ENCODE measurements around the gene TRPM4. TPM values are rescaled to one million over a fixed set of nuclear protein-coding genes. Genes with fewer than 3 reads are reported as not detected.
"Not testable (repeated sequence)": the region's sequence is repeated elsewhere in the genome, so short reads cannot be mapped to it uniquely, and the experiment has no call there.

The TRPM4 gene
- total RNA-seq, 1 experiment from 2014 or later = 30.0 TPM

DNA sequence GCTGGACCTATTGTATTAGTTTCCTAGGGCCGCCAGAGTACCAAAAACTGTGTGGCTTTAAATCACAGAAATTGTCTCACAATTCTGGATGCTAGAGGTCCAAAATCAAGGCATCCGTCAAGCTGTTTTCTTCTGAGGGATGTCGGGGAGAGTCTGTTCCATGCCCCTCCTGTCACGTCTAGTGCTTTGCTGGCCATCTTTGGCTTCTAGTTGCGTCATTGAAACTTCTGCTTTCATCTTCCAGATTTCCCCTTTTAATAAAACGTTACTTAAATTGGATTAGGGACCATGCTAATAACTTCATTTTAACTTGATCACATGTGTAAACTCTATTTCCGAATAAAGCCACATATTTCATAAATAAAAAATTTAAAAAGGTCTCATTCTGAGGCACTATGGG is 47.5 kb downstream of the TRPM4 start:
- ChIA-PET POLR2A (ENCODE audit: unreplicated experiment) (no interaction called here), CTCF (no interaction called here)
- DNase-seq (no peak), ATAC-seq (no peak)
- H3K36me3 ChIP-seq (ENCODE audit: low read depth, low read length) = peaks cover 11% of the 10 kb centered on the region; the same call in 1 of the 2 replicates
- H3F3A ChIP-seq (ENCODE audit: low read length, unreplicated experiment) = peaks cover 5% of the 10 kb centered on the region
- no peak overlapping the region for H2AFZ ChIP-seq (ENCODE audit: low read length)
- no peak overlapping the region for H3K4me3 ChIP-seq (ENCODE audit: low read length)
- no peak overlapping the region for H3K4me2 ChIP-seq (ENCODE audit: low read length)
- no peaks in the 10 kb centered on the region for H3K9me2 ChIP-seq (replicated peaks; ENCODE audit: low read length)
- H4K20me1 ChIP-seq (ENCODE audit: low read length) = no peaks in the 10 kb centered on the region
- no peak overlapping the region for H3K9ac ChIP-seq (ENCODE audit: low read length)
- H3K27ac ChIP-seq (ENCODE audit: low read length) = peak overlapping the region; percentile 83; the same call in 1 of the 2 replicates
- no TSS peak for BruUV-seq (replicated peaks)
- H3K79me2 ChIP-seq (ENCODE audit: low read length) = no peaks in the 10 kb centered on the region
- intact Hi-C loops (cut with micrococcal nuclease) = loop anchor here (5.0 kb wide), 1 partner anchor 108 kb away; no protein-coding TSS in a partner anchor
- no peaks in the 10 kb centered on the region for H3K9me3 ChIP-seq (ENCODE audit: low read length)
- H3K27me3 ChIP-seq (ENCODE audit: low read length) = no peaks in the 10 kb centered on the region
- TF ChIP-seq, protein P1, sequence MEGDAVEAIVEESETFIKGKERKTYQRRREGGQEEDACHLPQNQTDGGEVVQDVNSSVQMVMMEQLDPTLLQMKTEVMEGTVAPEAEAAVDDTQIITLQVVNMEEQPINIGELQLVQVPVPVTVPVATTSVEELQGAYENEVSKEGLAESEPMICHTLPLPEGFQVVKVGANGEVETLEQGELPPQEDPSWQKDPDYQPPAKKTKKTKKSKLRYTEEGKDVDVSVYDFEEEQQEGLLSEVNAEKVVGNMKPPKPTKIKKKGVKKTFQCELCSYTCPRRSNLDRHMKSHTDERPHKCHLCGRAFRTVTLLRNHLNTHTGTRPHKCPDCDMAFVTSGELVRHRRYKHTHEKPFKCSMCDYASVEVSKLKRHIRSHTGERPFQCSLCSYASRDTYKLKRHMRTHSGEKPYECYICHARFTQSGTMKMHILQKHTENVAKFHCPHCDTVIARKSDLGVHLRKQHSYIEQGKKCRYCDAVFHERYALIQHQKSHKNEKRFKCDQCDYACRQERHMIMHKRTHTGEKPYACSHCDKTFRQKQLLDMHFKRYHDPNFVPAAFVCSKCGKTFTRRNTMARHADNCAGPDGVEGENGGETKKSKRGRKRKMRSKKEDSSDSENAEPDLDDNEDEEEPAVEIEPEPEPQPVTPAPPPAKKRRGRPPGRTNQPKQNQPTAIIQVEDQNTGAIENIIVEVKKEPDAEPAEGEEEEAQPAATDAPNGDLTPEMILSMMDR (conservative IDR thresholded peaks at IDR 0.05; ENCODE audit: low read depth, low read length) = no peak
- no peak for TF ChIP-seq EZH2phosphoT487 (IDR thresholded peaks at IDR 0.05; ENCODE audit: borderline replicate concordance, low read length)
- TF ChIP-seq EZH2 (IDR thresholded peaks at IDR 0.05; ENCODE audit: low read length, unreplicated experiment) = no peak
- peaks cover 21% of the 10 kb centered on the region for H3K4me1 ChIP-seq (ENCODE audit: insufficient read depth, low read length)

- H2AFZ ChIP-seq (ENCODE audit: low read length); POLR2A ChIA-PET (ENCODE audit: unreplicated experiment); H3K27me3 ChIP-seq (ENCODE audit: low read length); H3K9ac ChIP-seq (ENCODE audit: low read length); H3K9me2 ChIP-seq (replicated peaks; ENCODE audit: low read length); H3F3A ChIP-seq (ENCODE audit: low read length, unreplicated experiment); H3K36me3 ChIP-seq (ENCODE audit: low read depth, low read length); H3K9me3 ChIP-seq (ENCODE audit: low read length); H3K4me3 ChIP-seq (ENCODE audit: low read length); H3K79me2 ChIP-seq (ENCODE audit: low read length); DNase-seq; ATAC-seq; CTCF ChIA-PET; H3K4me2 ChIP-seq (ENCODE audit: low read length); BruUV-seq (replicated peaks); H3K27ac ChIP-seq (ENCODE audit: low read length); H4K20me1 ChIP-seq (ENCODE audit: low read length): not testable (repeated sequence)
- intact Hi-C loops (cut with micrococcal nuclease) = loop anchor here (5.0 kb wide), 1 partner anchor 112 kb away; no protein-coding TSS in a partner anchor
- H3K4me1 ChIP-seq (ENCODE audit: insufficient read depth, low read length) = peaks cover 14% of the 10 kb centered on the region
Observed at GRCh38 chr19:49209502-49209901, 51.9 kb downstream of the TRPM4 start.

DNA sequence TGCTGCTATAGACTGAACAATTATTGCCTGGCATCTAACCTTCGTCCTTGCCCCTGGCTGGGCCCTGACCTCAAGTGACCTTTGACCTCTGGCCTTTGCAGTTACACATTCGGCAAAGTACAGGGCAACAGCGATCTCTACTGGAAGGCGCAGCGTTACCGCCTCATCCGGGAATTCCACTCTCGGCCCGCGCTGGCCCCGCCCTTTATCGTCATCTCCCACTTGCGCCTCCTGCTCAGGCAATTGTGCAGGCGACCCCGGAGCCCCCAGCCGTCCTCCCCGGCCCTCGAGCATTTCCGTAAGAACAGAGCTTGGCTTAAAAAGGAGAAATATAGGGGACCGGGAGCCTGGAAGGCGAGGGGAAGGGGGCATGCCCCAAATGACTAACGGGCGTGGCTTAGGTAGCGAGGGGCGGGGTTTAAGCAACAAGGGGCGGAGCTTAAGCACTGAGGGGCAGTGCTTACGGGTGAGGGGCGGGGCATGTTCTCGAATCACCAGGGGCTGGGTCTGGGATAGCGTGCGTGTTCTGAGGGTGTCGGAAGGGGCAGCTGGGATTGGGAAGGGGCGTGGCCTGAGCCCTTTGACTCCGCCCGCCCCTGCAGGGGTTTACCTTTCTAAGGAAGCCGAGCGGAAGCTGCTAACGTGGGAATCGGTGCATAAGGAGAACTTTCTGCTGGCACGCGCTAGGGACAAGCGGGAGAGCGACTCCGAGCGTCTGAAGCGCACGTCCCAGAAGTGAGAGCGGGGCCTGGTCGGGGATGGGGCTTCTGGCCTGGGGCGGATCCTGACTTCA is 52.7 kb downstream of the TRPM4 start:
- TF ChIP-seq EZH2phosphoT487 (IDR thresholded peaks at IDR 0.05; ENCODE audit: borderline replicate concordance, low read length) (no peak), EZH2 (IDR thresholded peaks at IDR 0.05; ENCODE audit: low read length, unreplicated experiment) (no peak)
- TF ChIP-seq, protein P1 (conservative IDR thresholded peaks at IDR 0.05; ENCODE audit: low read depth, low read length) = no peak
- Histone ChIP-seq H2AFZ (ENCODE audit: low read length) (no peak overlapping the region), H4K20me1 (ENCODE audit: low read length) (no peaks in the 10 kb centered on the region), H3K27me3 (ENCODE audit: low read length) (no peaks in the 10 kb centered on the region), H3F3A (ENCODE audit: low read length, unreplicated experiment) (peaks cover 5% of the 10 kb centered on the region), H3K4me3 (ENCODE audit: low read length) (no peak overlapping the region), H3K27ac (ENCODE audit: low read length) (no peak overlapping the region), H3K4me2 (ENCODE audit: low read length) (no peak overlapping the region), H3K9ac (ENCODE audit: low read length) (no peak overlapping the region), H3K36me3 (ENCODE audit: low read depth, low read length) (no peaks in the 10 kb centered on the region; the same call in 1 of the 2 replicates), H3K79me2 (ENCODE audit: low read length) (no peaks in the 10 kb centered on the region), H3K4me1 (ENCODE audit: insufficient read depth, low read length) (peaks cover 14% of the 10 kb centered on the region), H3K9me2 (replicated peaks; ENCODE audit: low read length) (no peaks in the 10 kb centered on the region), H3K9me3 (ENCODE audit: low read length) (no peaks in the 10 kb centered on the region)
- ATAC-seq = no peak
- no TSS peak for BruUV-seq (replicated peaks)
- intact Hi-C loops (cut with micrococcal nuclease) = no loop called here
- ChIA-PET POLR2A (ENCODE audit: unreplicated experiment) (no interaction called here), CTCF (interaction anchor here (0.8 kb wide), 1 partner anchor 113 kb away, joined by 3 read pairs; no protein-coding TSS in a partner anchor)
- peak; percentile 22 for DNase-seq

All from PC-3 (cell line).